ENCODE measurements around the gene FNDC7. TPM values are rescaled to one million over a fixed set of nuclear protein-coding genes. Genes with fewer than 3 reads are reported as not detected.
A peak's percentile ranks its signal among the peaks of the same experiment; 100 is the strongest.

Gene FNDC7
- total and polyA plus RNA-seq, 9 of the 15 experiments (the other 6 are each of a cell fraction or from before 2014, with no cell fraction given) = not detected

- H3K27me3 ChIP-seq (ENCODE audit: control insufficient read depth in 2 of 2, insufficient read depth in 2 of 2, low read length in 2 of 2) = no peaks in the 10 kb centered on the region
- peak overlapping the region; percentile 97 for H2AFZ ChIP-seq (ENCODE audit: low read depth, low read length)
- H3K79me2 ChIP-seq (ENCODE audit: control insufficient read depth, insufficient read depth, low read length) = peaks cover 26% of the 10 kb centered on the region
- intact Hi-C loops (cut with micrococcal nuclease) (loop anchor here (2.0 to 10.0 kb wide), 6 partner anchors 43 to 359 kb away; partner anchors contain the start of genes GPSM2 and PRPF38B), in situ Hi-C loops (cut with MboI) (no loop called here)
- no TSS peak for BruUV-seq (replicated peaks)
- no peaks in the 10 kb centered on the region for H3K9me1 ChIP-seq (ENCODE audit: control insufficient read depth, insufficient read depth, low read length)
- H3K9me3 ChIP-seq (replicated peaks; ENCODE audit: control insufficient read depth, insufficient read depth, low read depth, low read length) = no peaks in the 10 kb centered on the region
- peak overlapping the region; percentile 94 for H3K4me2 ChIP-seq (ENCODE audit: insufficient read depth, low read length)
- WGBS (ENCODE audit: insufficient coverage, low coverage, missing lambda C conversion rate) = 38% methylated on average over 3 of the region's 3 CpGs
- H3K4me1 ChIP-seq (replicated peaks in 1 of 2; ENCODE audit: control insufficient read depth in 2 of 2, insufficient read depth in 2 of 2, low read length in 2 of 2) = peaks cover 4 to 8% of the 10 kb centered on the region in 2 experiments; a peak in 4 of 5 replicates
- peak overlapping the region; percentile 26 to 92; a peak in 2 of 4 replicates for H3K9ac ChIP-seq (ENCODE audit: insufficient read depth in 1 of 2, low read depth in 2 of 2, low read length in 2 of 2)
- H4K20me1 ChIP-seq (replicated peaks; ENCODE audit: control insufficient read depth, insufficient read depth, low read length) = no peaks in the 10 kb centered on the region
- H3K36me3 ChIP-seq (ENCODE audit: control insufficient read depth, insufficient read depth, low read length) = peaks cover 6% of the 10 kb centered on the region; the same call in 1 of the 3 replicates
- ChIA-PET POLR2A (no interaction called here), CTCF (ENCODE audit: low intra/inter-chr PET ratio) (no interaction called here)
- ATAC-seq (no peak), FAIRE-seq (no peak), DNase-seq (ENCODE audit: extremely low read depth in 1 of 4, low spot score in 3 of 4) (no peak)
- no peak overlapping the region for H3K4me3 ChIP-seq
- H3K27ac ChIP-seq (ENCODE audit: extremely low read depth, low read depth, low read length) = peak overlapping the region; percentile 57
- no peak for TF ChIP-seq SMC3 (conservative IDR thresholded peaks at IDR 0.05; ENCODE audit: insufficient read depth, low read depth, low read length)
- peak; percentile 76; the same call in 1 of the 2 replicates for TF ChIP-seq TCF15 (CRISPR knock-in tag; IDR thresholded peaks at IDR 0.05)
- no peak for TF ChIP-seq ZNF318 (IDR thresholded peaks at IDR 0.05; ENCODE audit: borderline replicate concordance in 1 of 2, low read depth in 1 of 2)
- no peak for TF ChIP-seq GTF2A2 (tag; IDR thresholded peaks at IDR 0.05)
- 0 out of 2 replicates have a peak, but pooled peaks have one; percentile 72 for TF ChIP-seq NFATC3 (IDR thresholded peaks at IDR 0.05)
- 0 out of 2 replicates have a peak, but pooled peaks have one; percentile 31 for TF ChIP-seq HSF4 (CRISPR knock-in tag; IDR thresholded peaks at IDR 0.05; ENCODE audit: borderline replicate concordance)
- TF ChIP-seq NR2F6 (CRISPR knock-in tag; IDR thresholded peaks at IDR 0.05) = no peak
- TF ChIP-seq ZNF3 (CRISPR knock-in tag; IDR thresholded peaks at IDR 0.05) = no peak
- 0 out of 2 replicates have a peak, but pooled peaks have one; percentile 55 for TF ChIP-seq ARID3B (CRISPR knock-in tag; IDR thresholded peaks at IDR 0.05; ENCODE audit: borderline replicate concordance)
- TF ChIP-seq CCNT2 (IDR thresholded peaks at IDR 0.05; ENCODE audit: borderline replicate concordance, extremely low read depth, insufficient read length, low read depth, low read length) = no peak
- TF ChIP-seq STAG1 (CRISPR knock-in tag; IDR thresholded peaks at IDR 0.05; ENCODE audit: borderline replicate concordance) = no peak
- no peak for TF ChIP-seq ZFX (CRISPR knock-in tag; IDR thresholded peaks at IDR 0.05)
Observed at GRCh38 chr1:108745980-108746381, 33.3 kb downstream of the FNDC7 start.
